DMS 273 treated with DMSO at 0.1 percent for 48 hours (cell line): Measurements from ENCODE around the gene OR52I2.
A peak's percentile ranks its signal among the peaks of the same experiment; 100 is the strongest.

Experiments
- DNase-seq: peaks from one replicate; lab custom pipeline; 2025; lab: John Stamatoyannopoulos, UW

The OR52I2 gene

DNA sequence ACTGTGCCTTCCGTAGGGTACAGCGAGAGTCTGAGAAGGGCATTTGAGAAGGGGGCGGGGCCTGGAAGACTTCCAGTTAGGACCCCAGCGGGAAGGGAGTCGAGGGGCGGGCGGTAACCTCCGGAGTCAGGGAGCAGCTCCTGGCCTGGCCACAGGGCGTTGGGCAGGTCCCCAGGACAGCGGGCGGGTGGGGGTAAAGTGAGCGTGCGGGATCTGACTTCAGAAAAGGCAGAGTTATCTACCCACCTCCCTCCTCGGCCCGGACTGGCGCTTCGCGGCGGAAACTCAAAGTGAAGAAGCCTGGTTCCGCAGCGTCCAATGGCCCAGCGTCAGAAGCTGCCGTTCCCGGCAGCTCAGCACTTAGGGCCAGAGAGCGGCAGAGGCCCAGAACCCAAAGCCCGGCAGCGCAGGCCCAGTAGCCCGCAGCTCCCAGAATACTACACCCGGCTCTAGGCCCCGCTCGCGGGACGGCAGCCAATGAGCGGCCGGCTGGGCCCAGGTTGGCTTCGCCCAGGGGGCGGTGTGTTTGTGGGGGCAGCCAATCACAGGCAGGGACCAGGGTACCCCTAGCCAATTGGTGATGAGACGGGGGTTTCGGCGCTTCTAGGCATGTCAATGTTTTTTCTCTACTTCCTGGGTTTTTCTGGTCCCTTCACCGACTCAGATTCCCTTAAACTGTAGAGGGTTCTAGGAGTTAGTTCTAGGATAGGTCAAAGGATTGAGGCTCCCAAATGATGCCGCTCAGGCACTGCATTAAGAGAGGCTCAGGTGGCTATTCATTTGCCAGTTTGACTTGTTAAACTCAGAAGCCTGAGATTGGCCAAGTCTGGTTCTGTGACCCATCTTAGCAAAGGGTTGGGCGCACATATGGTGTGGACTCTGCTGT, 26.5 kb downstream of the OR52I2 start, which contains the start of gene TRIM68:
Gene TRIM68, minus strand, starts transcription at position 451 of the 886 bp plus-strand sequence. CDS start 2,727 bp downstream, outside the sequence.
- peak; percentile 87 for DNase-seq

- no peak for DNase-seq
Measured at GRCh38 chr11:4610258-4610935, 28.9 kb downstream of the OR52I2 start.

DNA sequence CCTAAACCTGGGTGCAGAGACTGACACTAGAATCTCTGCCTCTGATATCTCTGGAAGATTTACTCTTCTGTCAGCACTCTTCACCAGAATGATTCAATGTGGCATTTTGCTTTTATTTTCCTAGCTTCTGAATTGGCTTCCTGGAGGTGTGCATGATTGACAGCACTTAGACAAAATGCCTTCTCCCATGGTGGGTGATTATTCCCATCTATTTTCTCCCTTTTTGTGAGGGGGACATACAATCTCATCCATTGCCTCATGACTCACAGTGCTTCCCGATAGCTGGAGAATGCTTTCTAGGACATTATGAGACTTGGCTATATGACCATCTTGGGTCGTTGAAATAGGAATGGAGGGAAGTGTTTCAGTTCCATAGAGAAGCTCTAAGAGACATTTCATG, 30.4 kb downstream of the OR52I2 start:
- no peak for DNase-seq

DNA sequence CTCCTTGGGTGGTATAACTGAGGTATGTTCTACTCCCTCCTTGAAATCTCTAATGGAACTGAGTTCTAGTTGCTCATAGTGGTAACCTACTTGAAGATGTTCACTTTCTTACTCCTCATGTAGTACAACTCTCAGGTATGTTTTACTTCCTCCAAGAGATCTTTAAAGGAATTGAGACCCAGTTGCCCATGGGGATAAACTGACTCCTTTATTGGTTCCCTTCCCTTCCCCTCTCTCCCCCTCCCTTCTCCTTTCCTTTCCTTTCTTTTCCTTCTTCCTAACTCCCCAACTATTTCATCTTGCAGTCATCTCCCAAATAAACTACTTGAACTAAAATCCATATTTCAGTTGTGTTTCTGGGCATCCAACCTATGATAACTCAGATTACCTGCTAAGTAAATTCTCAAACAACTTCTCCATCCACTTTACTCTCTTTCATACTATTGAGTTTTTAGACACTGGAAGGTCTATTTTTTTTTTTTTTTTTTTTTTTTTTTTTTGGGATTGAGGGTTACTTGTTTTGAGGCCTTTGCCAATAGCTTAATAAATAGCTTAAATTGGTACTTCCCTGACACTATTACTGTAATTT, 34.4 kb downstream of the OR52I2 start:
- no peak for DNase-seq

- DNase-seq, result no peak
Measured at GRCh38 chr11:4619514-4619913, 38.0 kb downstream of the OR52I2 start.

DNA sequence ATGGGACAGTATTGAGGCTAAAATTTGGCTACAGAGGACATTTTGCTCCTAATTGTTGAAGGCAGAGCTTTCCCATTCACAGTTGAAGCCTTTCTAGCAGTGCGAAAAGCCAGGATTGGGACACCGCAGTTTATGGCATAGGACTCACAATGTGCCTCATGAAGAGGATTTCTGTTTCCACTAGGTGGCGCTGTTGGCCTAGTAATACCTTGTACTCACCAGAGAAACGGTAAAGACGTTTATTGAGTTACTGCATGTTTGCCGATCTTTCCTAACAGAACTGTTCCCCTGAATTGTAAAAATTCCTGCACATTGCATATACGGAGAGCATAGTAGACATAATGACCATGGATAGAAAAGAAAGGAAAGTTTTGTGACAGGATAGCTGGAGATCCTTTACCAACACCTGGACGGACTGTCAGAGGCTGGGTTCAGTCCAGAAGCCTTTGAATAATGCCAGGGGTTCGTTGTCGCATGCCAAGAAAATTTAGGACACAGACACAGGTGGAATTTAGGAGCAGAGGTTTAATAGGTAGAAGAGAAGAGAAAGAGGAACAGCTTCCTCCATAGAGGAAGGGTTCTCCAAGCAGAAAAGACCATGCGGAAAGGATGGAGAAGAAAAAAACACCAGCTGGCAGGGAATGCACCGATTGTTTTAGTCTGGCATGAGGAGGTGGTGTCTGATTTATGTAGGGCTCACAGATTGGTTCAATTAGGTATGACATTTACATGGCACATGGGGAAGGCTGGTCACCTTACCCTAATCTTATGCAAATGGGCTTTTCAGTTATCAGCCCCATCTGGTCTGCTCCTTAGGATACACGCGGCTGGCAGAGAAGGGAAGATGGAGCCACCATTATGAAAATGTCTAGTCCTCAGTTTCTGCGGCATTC, 44.9 kb downstream of the OR52I2 start:
- DNase-seq, result peak; percentile 41

GRCh38 chr11:4636136-4636535, 54.6 kb downstream of the OR52I2 start:
- DNase-seq, result no peak

DNA sequence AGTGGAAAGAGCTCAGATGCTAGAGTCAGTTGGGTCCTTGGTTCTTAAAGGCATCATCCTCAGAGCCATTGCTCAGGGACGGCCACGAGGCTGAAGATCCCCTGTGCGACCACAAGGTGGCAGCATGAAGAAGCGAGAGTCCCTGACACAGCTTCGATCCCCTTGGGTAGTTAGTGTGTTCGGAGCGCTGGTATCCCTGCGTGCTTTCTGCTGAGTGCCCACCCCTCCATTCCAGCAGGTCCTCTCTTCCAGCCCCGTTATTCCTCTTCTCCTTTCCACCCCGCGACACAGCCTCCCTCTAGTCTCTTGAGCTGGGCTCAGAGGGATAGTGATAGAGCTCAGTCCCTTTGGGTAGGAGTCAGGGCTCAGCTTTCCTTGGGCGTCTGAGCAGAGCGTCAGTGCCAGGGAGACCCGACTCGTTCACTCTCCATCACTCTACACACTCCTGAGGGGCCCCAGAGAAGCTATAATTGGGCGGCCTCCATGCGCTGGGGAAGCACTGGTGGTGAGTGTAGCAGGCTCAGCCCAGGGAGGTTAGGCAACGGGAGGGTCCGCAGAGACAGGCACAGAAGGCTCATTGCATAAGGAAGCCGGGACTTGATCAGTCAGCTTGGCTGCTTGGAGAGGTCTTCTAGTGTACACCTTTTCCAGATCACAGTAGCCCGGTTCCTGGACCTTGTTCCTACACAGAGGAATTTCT, 55.6 kb downstream of the OR52I2 start, which contains the start of gene OR51D1:
Gene OR51D1, plus strand, starts transcription at position 516 of the 700 bp plus-strand sequence. CDS start 2,314 bp downstream, outside the sequence.
- DNase-seq, result no peak

- DNase-seq, result no peak
Measured at GRCh38 chr11:4637662-4638047, 56.1 kb downstream of the OR52I2 start.

DNA sequence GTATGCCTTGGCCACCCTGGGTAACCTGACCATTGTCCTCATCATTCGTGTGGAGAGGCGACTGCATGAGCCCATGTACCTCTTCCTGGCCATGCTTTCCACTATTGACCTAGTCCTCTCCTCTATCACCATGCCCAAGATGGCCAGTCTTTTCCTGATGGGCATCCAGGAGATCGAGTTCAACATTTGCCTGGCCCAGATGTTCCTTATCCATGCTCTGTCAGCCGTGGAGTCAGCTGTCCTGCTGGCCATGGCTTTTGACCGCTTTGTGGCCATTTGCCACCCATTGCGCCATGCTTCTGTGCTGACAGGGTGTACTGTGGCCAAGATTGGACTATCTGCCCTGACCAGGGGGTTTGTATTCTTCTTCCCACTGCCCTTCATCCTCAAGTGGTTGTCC, 58.4 kb downstream of the OR52I2 start:
- no peak for DNase-seq

DNA sequence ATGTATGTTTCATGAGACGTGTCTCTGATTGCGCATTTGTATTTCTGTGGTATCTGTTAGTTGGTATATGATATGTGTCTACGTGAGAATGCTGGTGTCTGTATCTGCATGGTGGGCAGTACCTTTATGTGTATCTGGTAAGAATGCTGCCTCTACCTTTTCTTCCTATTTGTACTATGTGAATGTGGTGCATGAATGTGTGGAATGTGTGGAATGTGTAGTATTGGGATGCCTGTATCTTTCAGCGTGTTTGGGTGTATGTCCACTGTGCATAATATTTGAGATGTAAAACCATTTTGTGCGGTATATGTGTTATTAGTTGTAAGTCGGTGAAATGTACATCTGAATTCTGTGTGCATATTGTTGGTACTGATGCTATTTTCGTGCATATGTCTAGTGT, 60.0 kb downstream of the OR52I2 start:
- DNase-seq, result no peak

GRCh38 chr11:4642043-4642442, 60.5 kb downstream of the OR52I2 start:
- DNase-seq, result no peak
